C4-2B (cell line): Measurements from ENCODE around the gene KLF1.

Experiments used
- ZFX ChIP-seq: fragments of 450-650 bp; IDR thresholded peaks from 2 replicates; pipeline ENCODE4 v1.6.1; 2017
- TF ChIP-seq, protein P1 (sequence below): fragments of 450-650 bp; conservative IDR thresholded peaks from 2 replicates; pipeline ENCODE4 v1.5.1; 2017; ENCODE audit warnings: mild to moderate bottlenecking

DNA sequence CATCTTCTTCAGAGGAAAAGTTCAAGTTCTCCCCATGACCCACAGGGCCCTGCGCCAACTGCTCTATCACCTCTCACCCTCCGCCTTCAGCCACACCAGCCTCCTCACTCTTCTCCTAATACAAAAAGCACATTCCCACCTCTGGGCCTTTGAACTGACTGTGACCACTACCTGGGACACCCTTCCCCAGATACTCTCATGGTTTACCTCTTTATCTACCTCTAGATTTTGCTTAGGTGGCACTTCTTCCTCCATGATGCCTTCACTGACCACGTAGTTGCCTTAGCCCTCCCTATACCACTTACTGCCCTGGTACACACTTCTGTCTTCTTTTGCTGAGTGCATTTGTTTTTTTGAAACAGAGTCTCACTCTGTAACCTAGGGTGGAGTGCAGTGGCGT is 36.0 kb upstream of the KLF1 start:
- TF ChIP-seq, protein P1, sequence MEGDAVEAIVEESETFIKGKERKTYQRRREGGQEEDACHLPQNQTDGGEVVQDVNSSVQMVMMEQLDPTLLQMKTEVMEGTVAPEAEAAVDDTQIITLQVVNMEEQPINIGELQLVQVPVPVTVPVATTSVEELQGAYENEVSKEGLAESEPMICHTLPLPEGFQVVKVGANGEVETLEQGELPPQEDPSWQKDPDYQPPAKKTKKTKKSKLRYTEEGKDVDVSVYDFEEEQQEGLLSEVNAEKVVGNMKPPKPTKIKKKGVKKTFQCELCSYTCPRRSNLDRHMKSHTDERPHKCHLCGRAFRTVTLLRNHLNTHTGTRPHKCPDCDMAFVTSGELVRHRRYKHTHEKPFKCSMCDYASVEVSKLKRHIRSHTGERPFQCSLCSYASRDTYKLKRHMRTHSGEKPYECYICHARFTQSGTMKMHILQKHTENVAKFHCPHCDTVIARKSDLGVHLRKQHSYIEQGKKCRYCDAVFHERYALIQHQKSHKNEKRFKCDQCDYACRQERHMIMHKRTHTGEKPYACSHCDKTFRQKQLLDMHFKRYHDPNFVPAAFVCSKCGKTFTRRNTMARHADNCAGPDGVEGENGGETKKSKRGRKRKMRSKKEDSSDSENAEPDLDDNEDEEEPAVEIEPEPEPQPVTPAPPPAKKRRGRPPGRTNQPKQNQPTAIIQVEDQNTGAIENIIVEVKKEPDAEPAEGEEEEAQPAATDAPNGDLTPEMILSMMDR = no peak
- no peak for TF ChIP-seq ZFX
